GM18511 (cell line): ENCODE measurements around the gene HOXD4.

Experiments used
- ATAC-seq: cut with Tn5 transposase; IDR thresholded peaks from one replicate; pipeline ENCODE4 v1.9.1; 2021; ENCODE audit warnings: mild to moderate bottlenecking, moderate library complexity; ENCODE audit not compliant: unreplicated experiment

Gene HOXD4

DNA sequence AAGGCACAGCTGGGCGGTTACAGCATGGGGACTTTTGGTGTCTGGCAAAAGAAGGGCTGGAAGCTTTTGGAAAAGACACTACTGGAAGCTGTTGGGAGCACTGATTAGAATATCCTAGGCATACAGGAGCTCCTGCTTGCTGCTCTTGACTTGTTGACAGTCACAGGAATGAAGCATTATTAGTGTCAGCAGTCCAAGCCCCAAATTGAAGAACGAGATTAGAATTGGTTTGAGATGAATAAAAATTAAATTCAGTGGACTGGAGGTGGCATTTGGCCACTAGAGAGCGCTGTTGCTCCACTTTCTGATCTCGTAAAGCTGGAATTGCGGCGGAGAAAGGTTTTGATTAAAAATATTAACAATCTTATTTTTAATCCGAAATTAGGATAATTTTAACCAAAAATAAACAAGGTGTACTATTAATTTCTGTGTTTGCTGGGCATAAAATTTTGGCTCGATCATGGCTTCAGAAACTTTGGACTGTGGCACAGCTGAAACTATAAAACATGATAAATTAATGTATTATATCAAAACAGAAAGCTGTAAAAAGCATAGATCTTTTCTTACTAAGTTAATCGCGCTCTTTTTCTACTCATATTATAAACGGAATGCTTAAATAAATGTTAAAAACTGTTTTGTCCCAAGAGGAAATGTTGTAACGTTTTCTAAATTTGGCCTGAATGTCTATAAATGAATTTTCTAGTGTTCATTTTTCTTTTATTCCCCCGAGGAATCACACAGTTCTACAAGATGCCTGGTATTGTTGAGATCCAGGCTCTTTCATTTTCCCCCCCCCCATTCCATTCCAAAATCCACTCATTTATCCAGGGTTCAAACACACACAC is 24.2 kb upstream of the HOXD4 start:
- ATAC-seq, result no peak

DNA sequence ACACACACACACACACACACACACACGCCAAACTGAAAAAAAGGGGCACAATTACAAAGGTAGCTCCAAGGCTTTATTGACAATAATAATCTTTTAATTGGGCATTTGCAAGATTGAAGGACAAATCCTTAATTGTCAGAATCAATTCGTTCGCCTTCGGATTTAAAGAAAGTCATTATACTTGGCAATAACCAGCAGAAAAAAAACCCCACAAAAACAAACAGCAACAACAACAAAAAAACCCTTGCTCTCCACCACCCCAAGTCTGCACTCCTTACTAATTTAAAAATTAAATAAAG is 23.6 kb upstream of the HOXD4 start:
- ATAC-seq, result no peak

DNA sequence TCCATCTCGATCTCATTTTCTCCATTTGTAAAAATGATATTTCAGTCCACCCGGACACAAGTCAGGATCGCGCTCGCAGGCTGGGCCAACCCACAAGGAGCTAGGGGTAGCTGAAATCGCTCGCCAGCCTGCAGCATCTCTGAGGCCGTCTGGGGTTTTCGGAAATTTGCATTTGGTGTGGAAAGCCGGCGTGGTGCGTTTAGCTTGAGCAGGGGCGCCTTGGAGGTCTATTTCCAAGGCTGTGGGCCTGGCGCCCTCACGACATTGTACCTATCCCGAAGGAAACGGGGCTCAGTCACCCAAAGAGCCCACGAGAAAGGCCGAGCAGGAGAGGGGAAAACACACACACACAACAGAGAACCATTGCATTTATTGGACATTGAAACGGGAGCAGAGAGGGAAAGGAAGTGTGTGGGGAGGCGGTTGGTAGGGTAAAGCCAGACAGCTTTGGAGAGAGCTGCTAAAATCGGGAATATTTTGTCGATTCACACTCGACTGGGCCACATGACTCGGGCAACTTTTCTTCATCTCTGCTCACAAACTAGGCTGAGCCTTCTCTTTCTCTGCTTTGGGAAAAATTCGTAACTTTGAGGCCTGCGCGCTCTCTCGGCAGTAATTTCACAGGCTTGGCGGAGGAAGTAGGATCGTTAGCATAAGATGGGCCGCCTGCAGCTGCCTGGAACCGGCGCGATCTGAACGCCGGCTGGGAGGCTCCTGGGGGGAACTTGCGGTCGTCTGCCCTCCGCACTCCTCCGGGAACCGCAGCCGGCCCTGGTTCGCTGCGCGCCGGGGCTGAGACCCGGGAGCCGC is 23.0 kb upstream of the HOXD4 start:
- no peak for ATAC-seq

DNA sequence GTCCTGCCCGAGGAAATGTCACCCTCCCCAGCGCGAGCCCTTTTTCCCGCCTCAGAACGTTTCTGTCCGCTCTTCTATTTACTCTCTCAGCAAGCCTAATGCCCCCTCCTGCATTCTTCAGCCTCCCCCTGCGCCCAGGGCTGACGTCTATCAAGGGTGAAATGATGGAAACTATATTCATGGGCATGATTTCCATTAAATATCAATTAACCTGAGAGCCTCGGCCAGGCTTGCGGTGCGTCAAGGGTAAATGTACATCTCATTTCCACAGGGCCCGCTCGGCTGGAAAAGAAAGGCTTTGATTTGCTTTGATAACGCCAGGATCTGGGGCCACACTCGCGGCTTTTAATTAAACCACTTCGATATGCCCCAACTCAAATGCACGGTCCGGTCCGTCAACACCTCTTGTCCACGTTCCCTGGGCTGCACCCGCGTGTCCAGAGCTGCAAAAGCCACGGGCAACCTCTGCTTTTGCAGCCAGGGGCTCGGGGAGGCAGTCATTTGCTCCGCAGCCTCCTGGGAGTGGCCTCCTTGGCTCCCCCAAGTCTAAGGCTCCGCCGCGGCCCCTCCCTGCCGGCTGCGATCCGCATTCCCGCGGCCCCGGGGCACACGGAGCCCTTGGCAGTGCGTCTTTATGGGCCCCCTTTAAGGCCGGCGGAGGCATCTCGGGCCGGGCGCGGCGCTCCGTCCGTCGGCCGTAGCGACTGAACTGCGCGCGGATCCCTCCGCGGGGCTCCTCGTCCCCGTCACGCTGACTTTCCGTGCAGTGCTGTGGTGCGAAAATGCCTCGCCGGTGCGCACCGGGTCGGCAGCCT is 22.2 kb upstream of the HOXD4 start, which contains the start of gene HOXD8:
HOXD8 (plus strand) TSS at position 724 of the 815 bp plus-strand sequence. CDS start 662 bp downstream, outside the sequence.
- no peak for ATAC-seq

DNA sequence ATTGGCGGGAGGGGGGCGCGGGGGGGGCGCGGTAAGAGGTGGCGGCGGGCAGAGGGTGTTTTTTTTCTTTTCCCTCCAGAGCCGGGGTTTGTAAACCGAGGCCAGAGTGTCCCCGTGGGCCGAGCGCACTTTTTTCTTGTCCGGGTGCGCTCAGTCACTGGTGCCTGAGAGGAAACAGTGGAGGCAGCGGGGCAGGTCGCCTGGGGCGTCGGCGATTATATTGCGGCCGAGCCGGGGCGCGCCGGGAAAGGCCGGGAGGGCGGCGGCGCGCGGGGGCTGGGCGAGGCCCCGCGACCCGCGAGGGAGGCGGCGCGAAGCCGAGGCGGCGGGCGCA is 21.6 kb upstream of the HOXD4 start:
- no peak for ATAC-seq

DNA sequence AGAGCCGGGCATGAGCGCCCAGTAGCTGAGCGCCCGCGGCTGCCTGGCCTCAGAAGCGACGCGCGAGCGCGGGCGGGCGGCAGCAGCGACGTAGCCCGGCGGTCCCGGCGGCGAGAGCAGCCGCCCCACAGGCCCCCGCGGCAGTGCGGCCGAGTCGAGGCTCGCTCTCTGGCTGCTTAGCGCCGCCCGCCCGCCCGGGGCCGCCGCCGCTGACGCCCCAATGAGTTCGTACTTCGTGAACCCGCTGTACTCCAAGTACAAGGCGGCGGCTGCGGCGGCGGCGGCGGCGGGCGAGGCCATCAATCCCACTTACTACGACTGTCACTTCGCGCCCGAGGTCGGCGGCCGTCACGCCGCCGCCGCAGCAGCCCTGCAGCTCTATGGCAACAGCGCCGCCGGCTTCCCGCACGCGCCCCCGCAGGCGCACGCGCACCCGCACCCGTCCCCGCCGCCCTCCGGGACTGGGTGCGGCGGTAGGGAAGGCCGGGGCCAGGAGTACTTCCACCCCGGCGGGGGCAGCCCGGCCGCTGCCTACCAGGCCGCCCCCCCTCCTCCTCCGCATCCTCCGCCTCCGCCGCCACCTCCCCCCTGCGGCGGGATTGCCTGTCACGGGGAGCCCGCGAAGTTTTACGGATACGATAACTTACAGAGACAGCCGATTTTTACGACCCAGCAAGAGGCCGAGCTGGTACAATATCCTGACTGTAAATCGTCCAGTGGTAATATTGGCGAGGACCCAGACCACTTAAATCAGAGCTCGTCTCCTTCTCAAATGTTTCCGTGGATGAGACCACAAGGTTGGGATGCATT is 21.0 kb upstream of the HOXD4 start:
- no peak for ATAC-seq

DNA sequence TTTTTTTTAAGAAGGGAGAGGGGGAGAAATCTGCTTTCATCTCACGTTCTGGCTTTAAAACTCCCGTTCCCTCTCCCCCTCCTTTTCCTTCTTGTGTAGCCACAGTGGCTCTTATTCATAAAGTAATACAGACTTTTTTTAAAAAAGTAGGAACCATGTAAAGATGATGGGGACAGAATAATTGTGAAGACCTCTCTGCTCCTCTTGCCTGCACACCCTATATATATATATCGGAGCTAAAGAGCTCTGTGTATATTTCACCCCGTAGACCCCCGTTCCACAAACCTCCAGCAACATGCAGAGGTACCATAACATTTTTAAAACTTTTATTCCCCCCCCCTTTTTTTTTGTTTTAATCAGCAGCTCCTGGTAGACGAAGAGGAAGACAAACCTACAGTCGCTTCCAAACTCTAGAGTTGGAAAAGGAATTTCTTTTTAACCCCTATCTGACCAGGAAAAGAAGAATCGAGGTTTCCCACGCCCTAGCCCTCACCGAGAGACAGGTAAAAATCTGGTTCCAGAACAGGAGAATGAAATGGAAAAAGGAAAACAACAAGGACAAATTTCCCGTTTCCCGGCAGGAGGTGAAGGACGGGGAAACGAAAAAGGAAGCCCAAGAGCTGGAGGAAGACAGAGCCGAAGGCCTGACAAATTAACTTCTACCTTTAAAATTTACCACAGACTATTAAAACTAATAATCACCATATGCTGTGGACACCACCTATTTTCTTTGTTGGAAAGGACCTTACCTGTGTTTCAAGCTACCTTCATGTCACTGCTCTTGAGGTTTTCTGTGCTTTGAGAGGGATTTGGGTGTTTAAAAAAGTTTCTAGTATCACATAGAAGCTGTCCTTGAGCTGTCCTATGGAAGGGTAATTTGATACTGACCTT is 20.1 kb upstream of the HOXD4 start:
- ATAC-seq, result no peak

DNA sequence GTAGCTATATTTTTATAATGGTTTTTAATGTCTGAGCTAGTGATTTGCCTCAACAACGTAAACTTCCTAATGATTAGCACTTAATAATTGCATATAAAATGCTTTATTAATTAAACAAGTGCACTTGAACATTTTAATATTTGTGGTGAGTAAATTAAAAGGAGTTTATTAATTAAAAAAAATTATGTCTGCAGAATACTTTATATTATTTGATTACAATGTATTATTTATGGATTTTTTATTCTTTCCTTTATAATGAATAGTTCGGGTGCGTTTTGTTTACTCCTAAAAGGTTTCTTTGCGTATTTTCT is 19.5 kb upstream of the HOXD4 start:
- no peak for ATAC-seq

DNA sequence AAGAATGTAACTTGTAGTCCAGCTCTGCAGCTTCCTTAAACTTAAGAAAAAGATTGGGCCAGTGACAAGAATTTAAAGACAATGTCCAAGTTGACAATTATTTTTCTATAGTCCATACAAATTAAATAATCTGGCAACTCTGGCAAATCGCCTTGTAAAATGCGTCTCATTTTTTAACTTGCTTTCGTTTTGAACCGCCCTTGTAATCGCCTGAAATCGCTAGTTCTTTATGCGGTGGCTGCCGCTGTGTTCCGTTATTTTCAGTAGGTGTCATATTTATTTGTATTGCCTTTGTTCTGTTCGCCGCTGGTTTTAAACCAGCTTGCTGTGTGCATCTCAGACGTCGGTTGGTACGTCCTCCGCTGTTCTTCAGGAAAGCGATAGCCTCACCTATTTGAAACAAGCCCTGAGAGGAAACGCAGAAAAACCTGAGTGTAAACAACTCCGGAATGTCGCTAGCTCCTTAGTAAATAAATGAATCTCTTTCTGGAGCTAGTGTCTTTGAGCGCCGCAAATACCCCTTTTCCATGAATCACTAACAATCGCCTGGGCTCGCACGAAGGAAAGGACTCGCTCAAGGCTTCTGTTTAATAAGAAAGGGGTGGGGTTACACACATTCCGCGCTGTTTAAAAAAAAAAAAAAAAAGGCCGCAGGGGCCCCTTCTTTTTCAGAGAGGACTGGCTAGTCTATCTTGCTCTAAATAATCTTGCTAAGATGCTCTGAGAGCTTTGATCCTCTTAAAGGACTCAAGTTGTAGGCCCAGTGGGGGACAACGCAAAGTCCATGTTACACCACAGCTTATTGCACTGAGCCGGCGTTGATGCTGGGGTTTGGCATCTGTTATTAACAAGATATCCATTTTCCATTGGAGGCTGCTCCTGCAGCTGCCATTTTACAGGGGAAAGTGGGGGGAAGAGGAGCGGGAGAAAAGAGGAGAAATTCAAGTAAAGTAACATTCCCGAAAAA is 18.9 kb upstream of the HOXD4 start:
- no peak for ATAC-seq

DNA sequence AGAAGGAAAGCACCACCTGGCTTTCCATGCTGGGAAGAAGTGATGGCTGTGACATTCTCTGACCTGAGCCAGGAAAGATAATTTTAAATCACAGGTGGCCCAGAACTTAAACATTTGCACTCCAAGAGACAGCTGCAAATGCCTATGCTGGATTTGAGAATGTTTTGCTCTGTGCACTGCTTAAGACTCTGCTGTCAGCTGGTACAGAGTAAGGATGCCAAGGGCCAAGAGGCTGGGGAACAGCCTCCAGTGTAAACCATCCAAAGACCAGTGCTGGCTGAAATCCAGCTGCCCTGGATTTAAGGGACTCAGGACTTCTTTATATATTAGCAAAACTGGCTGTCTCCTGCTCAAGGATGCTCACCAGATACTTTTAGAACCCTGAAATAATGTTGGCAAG is 18.0 kb upstream of the HOXD4 start:
- ATAC-seq, result no peak

DNA sequence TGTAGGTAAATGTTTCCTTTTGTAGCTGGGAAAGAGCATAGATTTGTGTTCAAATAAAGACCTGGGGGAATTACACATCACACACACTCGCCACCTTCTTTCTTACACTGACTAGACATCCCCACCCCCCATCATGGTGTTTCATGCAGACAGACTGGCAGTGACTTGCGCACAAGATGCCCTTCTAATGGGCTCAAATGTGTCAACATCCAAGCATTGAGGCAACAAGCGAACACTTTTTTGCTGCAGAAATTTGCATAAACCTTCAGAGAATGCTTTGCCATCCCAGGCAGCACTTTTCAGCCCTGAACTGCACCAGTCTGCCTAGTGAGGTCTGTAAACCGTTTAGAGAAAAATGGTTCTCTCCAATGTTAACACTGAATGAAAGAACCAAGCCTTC is 17.3 kb upstream of the HOXD4 start:
- no peak for ATAC-seq

DNA sequence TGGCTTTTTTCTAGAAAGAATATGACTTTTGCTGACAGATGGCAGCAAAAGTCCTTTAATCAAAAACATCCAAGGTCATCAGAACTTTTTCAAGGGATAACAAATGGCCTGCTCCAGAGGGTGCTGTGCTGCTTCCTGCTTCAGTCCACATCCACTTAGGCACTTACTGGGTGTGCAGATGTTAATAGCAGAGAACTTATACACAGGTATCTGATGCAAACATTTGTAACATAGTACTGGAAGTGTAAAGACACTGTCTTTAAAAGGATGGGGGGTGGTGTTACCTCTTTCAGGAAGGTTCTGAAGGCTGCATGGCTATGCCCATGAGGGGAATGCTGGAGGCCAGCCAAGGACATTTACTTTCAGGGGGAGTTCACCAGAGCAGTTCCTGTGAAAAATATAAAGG is 16.3 kb upstream of the HOXD4 start:
- ATAC-seq, result no peak

DNA sequence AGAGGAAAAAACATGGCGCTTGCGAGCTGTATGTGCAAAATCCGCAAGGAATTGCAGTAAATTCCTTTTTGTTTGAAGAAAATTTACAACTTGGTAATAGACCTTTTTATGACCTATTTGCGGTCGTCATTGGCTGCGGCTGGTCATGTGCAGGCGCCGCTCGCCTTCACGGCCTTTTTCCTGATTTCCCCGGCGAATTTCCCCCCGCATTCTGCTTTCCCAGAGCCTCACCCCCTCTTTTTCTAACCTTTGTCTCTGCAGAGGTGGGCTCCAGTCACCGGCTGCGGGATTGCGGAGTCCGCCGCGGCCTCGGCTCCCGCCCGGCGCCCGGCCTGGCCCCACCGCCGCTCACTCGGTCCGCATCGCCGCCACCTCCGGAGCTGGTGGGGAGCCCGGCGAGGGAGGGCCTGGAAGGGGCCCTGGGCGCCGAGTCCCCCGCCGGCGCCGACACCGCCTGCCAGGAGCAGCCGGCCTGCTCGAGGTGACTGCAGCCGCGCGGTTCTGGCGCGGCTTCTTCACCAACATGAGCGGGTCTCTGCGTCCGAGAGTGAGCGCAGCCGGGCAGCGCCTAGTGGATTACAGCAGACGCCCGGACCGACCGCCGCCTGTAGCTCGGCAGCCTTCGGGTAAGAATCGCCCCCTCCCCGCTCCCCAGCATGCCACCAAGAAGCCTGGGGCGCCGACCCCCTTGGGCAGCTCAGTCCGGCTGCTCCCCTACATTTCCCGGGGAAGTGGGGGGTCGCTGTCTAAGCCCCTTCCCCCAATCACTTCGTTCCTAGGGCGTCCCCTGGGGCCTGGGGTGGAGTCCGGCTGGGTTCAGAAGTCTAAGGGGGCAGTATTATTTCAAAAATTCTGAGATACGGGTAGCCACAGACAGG is 14.7 kb upstream of the HOXD4 start:
- ATAC-seq, result no peak

DNA sequence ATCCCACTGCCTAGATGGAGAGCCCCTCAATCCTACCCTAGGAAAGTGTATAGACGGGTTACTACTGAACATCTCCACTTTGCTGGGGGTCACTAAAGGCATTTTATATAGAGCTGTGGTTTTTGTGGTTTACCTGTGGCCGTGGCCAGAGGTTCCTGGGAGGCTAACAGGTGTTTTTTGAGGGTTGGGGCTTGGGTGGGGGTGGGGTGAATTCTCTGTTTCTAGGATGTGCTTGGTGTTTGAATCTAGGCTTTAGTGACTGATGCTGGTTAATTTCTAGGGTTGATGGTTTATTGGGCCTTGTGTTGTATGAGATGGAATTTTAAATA is 14.1 kb upstream of the HOXD4 start:
- ATAC-seq, result no peak

DNA sequence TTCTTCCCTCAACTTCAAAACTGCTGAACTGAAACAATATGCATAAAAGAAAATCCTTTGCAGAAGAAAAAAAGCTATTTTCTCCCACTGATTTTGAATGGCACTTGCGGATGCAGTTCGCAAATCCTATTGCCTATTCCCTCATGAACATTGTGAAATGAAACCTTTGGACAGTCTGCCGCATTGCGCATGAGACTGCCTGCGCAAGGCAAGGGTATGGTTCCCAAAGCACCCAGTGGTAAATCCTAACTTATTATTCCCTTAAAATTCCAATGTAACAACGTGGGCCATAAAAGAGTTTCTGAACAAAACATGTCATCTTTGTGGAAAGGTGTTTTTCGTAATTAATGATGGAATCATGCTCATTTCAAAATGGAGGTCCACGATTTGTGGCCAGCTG is 13.4 kb upstream of the HOXD4 start:
- no peak for ATAC-seq

DNA sequence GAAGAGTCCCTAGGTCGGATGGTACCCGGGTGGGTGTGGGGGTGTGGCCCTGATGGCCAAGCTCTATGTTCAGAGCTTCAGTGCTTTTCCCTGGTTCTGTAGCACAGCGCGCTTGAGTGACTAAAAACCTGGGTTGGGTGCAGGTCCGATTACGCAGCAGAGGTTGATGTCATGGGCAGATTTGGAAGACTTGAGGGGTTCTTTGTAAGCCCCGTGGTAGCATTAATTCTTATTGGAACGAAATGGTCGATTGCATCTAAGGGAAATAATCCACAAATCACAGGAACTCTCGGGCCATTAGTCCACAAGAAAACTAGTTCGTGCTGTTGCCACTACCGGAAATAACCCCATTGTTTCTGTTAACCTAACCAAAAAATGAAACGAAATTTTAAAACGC is 12.8 kb upstream of the HOXD4 start:
- no peak for ATAC-seq

DNA sequence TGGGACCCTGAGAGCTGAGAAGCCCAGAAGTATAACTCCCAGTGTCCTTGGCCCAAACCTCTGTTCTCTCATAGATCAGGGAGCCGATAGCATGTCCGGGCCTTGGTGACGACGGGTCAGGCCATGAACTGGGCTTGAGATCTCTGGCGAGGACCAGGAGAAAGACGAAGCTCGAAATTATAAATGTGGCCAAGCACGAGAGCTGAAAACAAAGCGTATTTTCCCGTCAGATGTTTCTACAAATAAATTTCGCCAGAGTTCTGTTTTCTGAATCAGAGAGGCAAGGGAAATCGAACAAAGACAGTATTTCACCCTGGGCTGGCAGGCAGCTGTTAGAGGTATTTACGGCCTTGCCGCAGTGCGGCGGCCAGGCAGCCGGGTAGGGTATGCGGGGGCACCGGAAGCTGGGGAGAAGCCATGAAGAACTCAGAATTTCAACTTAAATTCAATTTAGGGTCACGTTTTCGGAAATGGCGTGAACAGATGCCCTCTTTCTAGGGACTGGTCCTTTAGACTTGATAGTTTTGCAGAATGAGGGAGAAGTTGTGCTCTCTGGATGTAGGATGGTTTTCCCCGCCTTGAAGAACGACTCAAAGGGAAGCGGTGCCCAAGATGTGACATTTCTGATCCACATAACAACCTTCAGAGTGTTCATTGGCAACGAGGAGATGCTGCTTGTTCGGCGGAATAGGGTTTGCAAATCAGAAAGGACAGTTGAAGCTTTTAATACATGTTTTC is 12.3 kb upstream of the HOXD4 start:
- no peak for ATAC-seq
